Mesodermal cell (in vitro differentiated cells): Measurements from ENCODE around the gene DCDC2.
"Not testable (repeated sequence)": the region's sequence is repeated elsewhere in the genome, so short reads cannot be mapped to it uniquely, and the experiment has no call there.

ENCODE experiments used
- H3K27ac ChIP-seq: 2 replicates; pipeline ENCODE4 v1.7.0; 2013; ENCODE audit warnings: mild to moderate bottlenecking, low read depth, low read length, moderate library complexity; ENCODE audit not compliant: severe bottlenecking
- H3K36me3 ChIP-seq: 2 replicates; pipeline ENCODE4 v1.7.1; 2013; ENCODE audit warnings: mild to moderate bottlenecking, low read length, moderate library complexity; ENCODE audit not compliant: control insufficient read depth, insufficient read depth
- H3K4me1 ChIP-seq: one replicate; pipeline ENCODE4 v1.7.1; 2013; ENCODE audit warnings: mild to moderate bottlenecking, low read length; ENCODE audit not compliant: insufficient read depth, control insufficient read depth, poor library complexity, severe bottlenecking
- H3K4me3 ChIP-seq: 2 replicates; pipeline ENCODE4 v1.7.0; 2013; ENCODE audit warnings: low read length, control low read depth, mild to moderate bottlenecking; ENCODE audit not compliant: insufficient read depth, poor library complexity, severe bottlenecking; ENCODE audit errors: extremely low read depth
- H3K9me3 ChIP-seq: 2 replicates; pipeline ENCODE4 v1.7.1; 2013; ENCODE audit warnings: mild to moderate bottlenecking, low read length, moderate library complexity; ENCODE audit not compliant: control insufficient read depth
- WGBS, 2 experiments: methylation state at CpG; one replicate each; pipeline ENCODE4 v1.1.5; 2013; ENCODE audit warnings: missing lambda C conversion rate in 2 of 2; ENCODE audit not compliant: insufficient coverage in 2 of 2; 5-methylcytosine and 5-hydroxymethylcytosine counted together

The DCDC2 gene

DNA sequence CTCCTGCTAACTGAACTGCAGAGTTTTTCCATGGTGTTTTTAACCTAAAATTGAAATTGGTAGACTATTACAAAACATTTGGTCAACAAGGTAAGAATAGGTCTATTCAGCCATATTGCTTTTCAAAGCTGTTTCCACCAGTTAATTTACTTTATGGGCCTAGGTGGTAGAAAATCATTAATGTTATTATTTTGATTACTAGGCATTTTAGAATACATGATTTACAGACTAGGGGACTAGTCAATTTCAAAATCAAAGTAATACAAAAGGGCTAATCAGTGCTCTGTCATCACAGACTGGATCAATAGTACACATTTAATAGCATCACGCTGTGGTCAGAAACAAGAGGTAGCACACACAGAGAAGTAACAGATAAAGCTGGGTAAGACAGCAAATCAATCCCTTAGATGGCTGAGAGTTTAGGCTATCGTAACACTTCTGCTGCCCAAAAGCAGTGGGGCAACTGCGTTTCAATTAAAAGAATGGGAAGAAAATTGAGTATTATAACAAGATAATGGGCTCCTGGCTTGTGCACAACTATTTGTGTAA is 117.4 kb downstream of the DCDC2 start:
- H3K27ac ChIP-seq: no peak overlapping the region
- H3K4me1 ChIP-seq: no peaks in the 10 kb centered on the region
- no peaks in the 10 kb centered on the region for H3K9me3 ChIP-seq
- no peak overlapping the region for H3K4me3 ChIP-seq
- H3K36me3 ChIP-seq: no peaks in the 10 kb centered on the region
- WGBS, 2 experiments: 90 to 92% methylated on average over 3 of the region's 3 CpGs

- 85 to 100% methylated on average over 1 to 2 of the region's 3 CpGs for WGBS, 2 experiments
- no peaks in the 10 kb centered on the region for H3K4me1 ChIP-seq
- H3K4me3 ChIP-seq: no peak overlapping the region
- H3K9me3 ChIP-seq: no peaks in the 10 kb centered on the region
- H3K27ac ChIP-seq: no peak overlapping the region
- H3K36me3 ChIP-seq: no peaks in the 10 kb centered on the region
These were observed 119.2 kb downstream of the DCDC2 start for GRCh38 chr6:24238700-24239099.

- H3K4me1 ChIP-seq, H3K36me3 ChIP-seq, H3K4me3 ChIP-seq, H3K9me3 ChIP-seq, H3K27ac ChIP-seq: not testable (repeated sequence)
- WGBS, 2 experiments: 86 to 100% methylated on average over 2 to 3 of the region's 3 CpGs
These were observed 121.1 kb downstream of the DCDC2 start for GRCh38 chr6:24236779-24237178.

- H3K4me3 ChIP-seq: no peak overlapping the region
- no peaks in the 10 kb centered on the region for H3K36me3 ChIP-seq
- H3K4me1 ChIP-seq: peaks cover 4% of the 10 kb centered on the region
- 85 to 91% methylated on average over 6 of the region's 6 CpGs for WGBS, 2 experiments
- no peak overlapping the region for H3K27ac ChIP-seq
- H3K9me3 ChIP-seq: no peaks in the 10 kb centered on the region
These were observed 123.9 kb downstream of the DCDC2 start for GRCh38 chr6:24233813-24234442.

DNA sequence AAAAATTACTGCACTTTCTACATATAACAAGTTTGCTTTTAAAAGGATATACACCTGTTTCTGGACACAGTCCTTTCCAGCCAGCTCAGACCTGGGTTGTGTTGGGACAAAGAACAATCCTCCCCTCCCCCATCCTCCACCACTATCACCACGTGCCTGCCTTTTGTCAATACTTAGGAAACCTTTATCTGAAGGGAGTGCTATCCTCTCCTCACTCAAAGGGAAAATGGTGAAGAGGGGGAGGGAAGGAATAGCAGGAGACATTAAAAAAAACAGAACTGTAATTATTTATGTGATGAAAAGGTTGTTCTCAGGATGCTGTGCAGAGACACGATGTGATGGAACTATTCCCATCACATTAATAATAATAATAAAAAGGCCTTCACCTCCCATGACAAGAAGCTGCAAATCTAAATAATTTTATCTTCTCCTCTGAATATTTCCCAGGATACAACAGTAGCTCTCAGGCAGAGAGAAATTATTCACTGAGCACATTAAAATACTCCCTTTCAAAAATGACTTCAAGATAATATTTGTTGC is 126.4 kb downstream of the DCDC2 start:
- WGBS, 2 experiments: no CpG with 5 or more reads among the region's 2 CpGs
- no peak overlapping the region for H3K4me3 ChIP-seq
- peaks cover 13% of the 10 kb centered on the region for H3K4me1 ChIP-seq
- H3K27ac ChIP-seq: no peak overlapping the region
- no peaks in the 10 kb centered on the region for H3K36me3 ChIP-seq
- no peaks in the 10 kb centered on the region for H3K9me3 ChIP-seq

DNA sequence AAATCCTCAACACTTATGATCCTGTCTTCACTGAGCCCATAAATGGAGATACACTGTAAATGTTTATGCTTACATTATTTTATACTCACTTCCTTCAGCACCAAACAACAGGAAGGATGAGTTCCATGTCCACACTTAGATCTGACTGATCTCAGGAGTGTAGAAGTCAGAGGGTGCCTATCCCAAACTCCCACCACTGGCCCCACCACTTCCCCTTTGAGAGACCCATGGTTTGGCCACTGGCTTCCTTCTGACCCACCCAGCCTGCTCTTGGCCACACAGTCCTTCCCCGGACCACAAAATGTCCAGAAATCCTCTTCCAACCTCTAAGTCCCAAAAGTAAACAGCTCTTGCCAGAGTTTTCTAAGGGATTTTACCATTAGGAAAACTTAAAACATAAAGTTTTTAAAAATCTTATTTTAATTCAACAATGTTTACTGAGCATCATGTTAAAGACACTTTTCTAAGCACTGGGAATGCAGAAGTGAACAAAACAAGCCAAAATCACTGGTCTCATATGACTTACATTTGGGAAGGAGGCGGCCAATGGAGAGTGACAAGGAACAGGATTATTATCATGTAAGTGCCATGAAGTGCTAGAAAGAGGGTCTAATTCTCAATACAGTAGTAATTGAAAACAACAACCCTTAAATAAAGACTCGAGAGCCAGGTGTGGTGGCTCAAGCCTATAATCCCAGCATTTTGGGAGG is 128.0 kb downstream of the DCDC2 start:
- WGBS, 2 experiments: 100% methylated on average over 1 of the region's 3 CpGs; no CpG with 5 or more reads in 1 of the 2 experiments
- no peaks in the 10 kb centered on the region for H3K36me3 ChIP-seq
- H3K4me1 ChIP-seq: peaks cover 15% of the 10 kb centered on the region
- H3K27ac ChIP-seq: no peak overlapping the region
- no peaks in the 10 kb centered on the region for H3K9me3 ChIP-seq
- H3K4me3 ChIP-seq: no peak overlapping the region

DNA sequence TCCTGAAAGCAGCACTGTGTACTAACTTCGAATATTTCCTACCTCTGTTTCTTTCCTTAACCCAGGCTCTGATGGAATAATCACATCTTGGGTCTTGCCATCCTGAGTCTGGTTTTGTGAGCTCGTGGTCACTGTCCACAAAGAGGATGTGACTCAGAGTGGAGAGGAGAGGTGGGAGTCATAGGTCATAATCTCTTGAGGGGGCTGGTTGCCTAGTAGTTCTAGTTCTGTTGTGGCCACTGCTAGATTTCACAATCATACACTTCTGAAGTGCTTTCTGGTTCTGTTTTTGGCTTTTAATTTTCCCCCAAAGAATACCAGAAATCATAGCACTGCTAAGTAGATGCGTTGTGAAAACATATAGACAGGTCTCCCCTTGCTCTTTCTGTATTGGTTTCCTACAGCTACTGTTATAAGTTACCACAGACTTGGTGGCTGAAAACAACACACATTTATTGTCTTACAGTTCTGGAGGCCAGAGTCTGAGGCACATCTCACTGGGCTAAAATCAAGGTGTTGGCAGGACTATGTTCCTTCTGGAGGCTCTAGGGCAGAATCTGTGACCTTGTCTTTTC is 129.1 kb downstream of the DCDC2 start:
- Histone ChIP-seq H3K27ac (peak overlapping the region; percentile 46), H3K4me1 (peaks cover 15% of the 10 kb centered on the region), H3K9me3 (no peaks in the 10 kb centered on the region), H3K36me3 (no peaks in the 10 kb centered on the region), H3K4me3 (no peak overlapping the region)
- 100% methylated on average over 2 of the region's 3 CpGs for WGBS, 2 experiments

- H3K27ac ChIP-seq: peak overlapping the region; percentile 46
- H3K36me3 ChIP-seq: no peaks in the 10 kb centered on the region
- no peak overlapping the region for H3K4me3 ChIP-seq
- no peaks in the 10 kb centered on the region for H3K9me3 ChIP-seq
- WGBS, 2 experiments: 79 to 100% methylated on average over 1 to 2 of the region's 2 CpGs
- peaks cover 15% of the 10 kb centered on the region for H3K4me1 ChIP-seq
These were observed 129.7 kb downstream of the DCDC2 start for GRCh38 chr6:24228123-24228522.

- no peak overlapping the region for H3K27ac ChIP-seq
- H3K4me3 ChIP-seq: no peak overlapping the region
- H3K4me1 ChIP-seq: peaks cover 15% of the 10 kb centered on the region
- H3K36me3 ChIP-seq: no peaks in the 10 kb centered on the region
- 45 to 71% methylated on average over 4 of the region's 4 CpGs for WGBS, 2 experiments
- no peaks in the 10 kb centered on the region for H3K9me3 ChIP-seq
These were observed 130.3 kb downstream of the DCDC2 start for GRCh38 chr6:24227556-24227955.

- Histone ChIP-seq H3K4me1 (peaks cover 15% of the 10 kb centered on the region), H3K36me3 (no peaks in the 10 kb centered on the region), H3K27ac (no peak overlapping the region), H3K4me3 (no peak overlapping the region), H3K9me3 (no peaks in the 10 kb centered on the region)
- 89 to 100% methylated on average over 1 of the region's 3 CpGs for WGBS, 2 experiments
These were observed 131.3 kb downstream of the DCDC2 start for GRCh38 chr6:24226541-24226940.
